Neural progenitor cell (in vitro differentiated cells): ENCODE data around the gene RNF114. TPM values are rescaled to one million over a fixed set of nuclear protein-coding genes. Genes with fewer than 3 reads are reported as not detected.

Experiments
- DNase-seq: peaks from one replicate; pipeline ENCODE4 v3.0.0-alpha.2; 2016; ENCODE audit warnings: low spot score
- H2AFZ ChIP-seq: fragments of 200-600 bp; sonication (generic); replicated peaks from 2 replicates; pipeline ENCODE4 v1.6.1; 2016; ENCODE audit warnings: antibody characterized with exemption
- H3F3A ChIP-seq: fragments of 200-600 bp; sonication (generic); 2 replicates; pipeline ENCODE4 v1.6.1; 2016; ENCODE audit warnings: antibody characterized with exemption, low read depth
- H3K27ac ChIP-seq: fragments of 200-600 bp; sonication (generic); 2 replicates; pipeline ENCODE4 v1.5.1; 2016; ENCODE audit warnings: mild to moderate bottlenecking
- H3K27me3 ChIP-seq: fragments of 200-600 bp; sonication (generic); 2 replicates; pipeline ENCODE4 v1.6.1; 2016; ENCODE audit warnings: mild to moderate bottlenecking, moderate library complexity
- H3K36me3 ChIP-seq: fragments of 200-600 bp; sonication (generic); 2 replicates; pipeline ENCODE4 v1.5.1; 2016
- H3K4me1 ChIP-seq: fragments of 200-600 bp; sonication (generic); 2 replicates; pipeline ENCODE4 v1.6.1; 2016; ENCODE audit warnings: mixed run types
- H3K4me2 ChIP-seq: fragments of 200-600 bp; sonication (generic); 2 replicates; pipeline ENCODE4 v1.6.1; 2016
- H3K4me3 ChIP-seq: fragments of 200-600 bp; sonication (generic); 2 replicates; pipeline ENCODE4 v1.5.1; 2016
- H3K79me2 ChIP-seq: fragments of 200-600 bp; sonication (generic); 2 replicates; pipeline ENCODE4 v1.6.1; 2016; ENCODE audit warnings: low read depth
- H3K9ac ChIP-seq: fragments of 200-600 bp; sonication (generic); 2 replicates; pipeline ENCODE4 v1.6.1; 2016
- H3K9me3 ChIP-seq: fragments of 200-600 bp; sonication (generic); 2 replicates; pipeline ENCODE4 v1.5.1; 2016; ENCODE audit warnings: low read depth
- H4K20me1 ChIP-seq: fragments of 200-600 bp; sonication (generic); 2 replicates; pipeline ENCODE4 v1.6.1; 2016; ENCODE audit warnings: low read depth
- H3K27ac Mint-ChIP-seq: 3 replicates; pipeline ENCODE4 v1.8.0; 2021; ENCODE audit warnings: mixed read lengths
- H3K27me3 Mint-ChIP-seq: 2 replicates; pipeline ENCODE4 v1.8.0; 2022; ENCODE audit warnings: low read depth, mild to moderate bottlenecking, inconsistent platforms, moderate library complexity, mixed read lengths; ENCODE audit not compliant: insufficient read depth
- H3K36me3 Mint-ChIP-seq: 3 replicates; pipeline ENCODE4 v1.8.0; 2021; ENCODE audit warnings: mixed read lengths
- H3K4me1 Mint-ChIP-seq: 3 replicates; pipeline ENCODE4 v1.8.0; 2021; ENCODE audit warnings: mixed read lengths
- H3K4me3 Mint-ChIP-seq: 3 replicates; pipeline ENCODE4 v1.8.0; 2021; ENCODE audit warnings: mild to moderate bottlenecking, moderate library complexity, mixed read lengths
- H3K9me3 Mint-ChIP-seq: 3 replicates; pipeline ENCODE4 v1.8.0; 2020; ENCODE audit warnings: mixed read lengths
- EZH2 ChIP-seq: fragments of 200-600 bp; sonication (generic); IDR thresholded peaks from 2 replicates; pipeline ENCODE4 v1.6.1; 2017; ENCODE audit warnings: antibody characterized with exemption, mild to moderate bottlenecking, moderate library complexity
- EZH2phosphoT487 ChIP-seq: fragments of 200-600 bp; sonication (generic); IDR thresholded peaks from 2 replicates; pipeline ENCODE4 v1.6.1; 2017; ENCODE audit warnings: antibody characterized with exemption
- total RNA-seq: library from RNA; depleted of rRNA; stranded (reverse); fragments of >200 nt; gene quantifications from 2 replicates; pipeline ENCODE4 v1.2.3, GENCODE V29; 2015; ENCODE audit warnings: low replicate concordance
- TF ChIP-seq, protein P1 (sequence below): fragments of 200-600 bp; sonication (generic); IDR thresholded peaks from 2 replicates; pipeline ENCODE4 v1.5.1; 2017; ENCODE audit warnings: antibody characterized with exemption, mild to moderate bottlenecking

Gene RNF114
- total RNA-seq, 1 donor from 2014 or later = 41.3 TPM

DNA sequence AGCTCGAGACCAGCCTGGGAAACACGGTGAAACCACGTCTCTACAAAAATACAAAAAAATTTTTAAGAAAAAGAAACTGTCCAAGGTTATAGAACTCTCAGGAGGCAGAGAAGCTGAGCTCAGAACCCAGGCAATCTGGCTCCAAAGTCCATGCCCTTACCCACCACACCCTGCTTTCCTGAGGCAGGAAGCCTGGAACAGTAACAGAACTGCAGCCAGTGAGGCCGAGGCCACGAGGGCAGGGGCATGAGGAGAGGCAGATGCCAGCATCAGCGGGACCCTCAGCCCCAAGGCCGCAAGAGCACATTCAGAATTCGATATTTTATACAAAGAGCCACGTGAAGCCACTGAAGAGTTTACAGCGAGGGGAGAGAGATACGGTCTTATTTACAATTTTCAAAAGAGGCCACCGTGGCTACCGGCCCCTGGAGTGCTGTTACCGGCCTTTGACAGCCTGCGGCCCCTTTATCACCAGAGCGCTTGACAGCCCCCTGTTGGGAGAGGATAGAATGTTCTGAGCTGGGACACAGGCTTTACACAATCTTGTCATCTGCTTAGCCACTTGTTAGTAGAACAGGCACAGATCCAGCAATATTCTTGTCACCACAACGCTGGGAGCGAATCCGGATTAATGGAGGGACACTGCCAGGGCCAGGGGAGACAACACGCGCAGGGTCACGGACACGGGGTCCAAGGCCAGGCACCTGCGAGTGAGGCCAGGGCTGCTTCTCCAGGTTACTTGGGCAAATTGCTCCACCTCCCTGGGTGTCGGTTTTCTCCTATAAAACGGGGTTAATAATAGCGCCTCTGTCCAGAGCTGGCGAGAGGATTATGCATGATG lies 26.5 kb upstream of the RNF114 start:
- Histone ChIP-seq H3K27ac (no peak overlapping the region), H3K79me2 (peaks cover 60% of the 10 kb centered on the region), H3K27me3 (no peaks in the 10 kb centered on the region), H3K4me1 (peaks cover 5% of the 10 kb centered on the region), H3K9ac (no peak overlapping the region), H4K20me1 (peaks cover 45% of the 10 kb centered on the region), H3K36me3 (no peaks in the 10 kb centered on the region), H3K4me2 (no peak overlapping the region), H2AFZ (no peak overlapping the region), H3K4me3 (no peak overlapping the region), H3K9me3 (no peaks in the 10 kb centered on the region), H3F3A (peaks cover 8% of the 10 kb centered on the region)
- Mint-ChIP-seq H3K27me3 (peaks cover 2% of the 10 kb centered on the region), H3K4me3 (peak overlapping the region; percentile 61), H3K27ac (peak overlapping the region; percentile 85), H3K36me3 (peaks cover 5% of the 10 kb centered on the region), H3K4me1 (peaks cover 37% of the 10 kb centered on the region), H3K9me3 (no peaks in the 10 kb centered on the region)
- peak; percentile 71 for DNase-seq
- TF ChIP-seq EZH2phosphoT487 = no peak
- TF ChIP-seq, protein P1, sequence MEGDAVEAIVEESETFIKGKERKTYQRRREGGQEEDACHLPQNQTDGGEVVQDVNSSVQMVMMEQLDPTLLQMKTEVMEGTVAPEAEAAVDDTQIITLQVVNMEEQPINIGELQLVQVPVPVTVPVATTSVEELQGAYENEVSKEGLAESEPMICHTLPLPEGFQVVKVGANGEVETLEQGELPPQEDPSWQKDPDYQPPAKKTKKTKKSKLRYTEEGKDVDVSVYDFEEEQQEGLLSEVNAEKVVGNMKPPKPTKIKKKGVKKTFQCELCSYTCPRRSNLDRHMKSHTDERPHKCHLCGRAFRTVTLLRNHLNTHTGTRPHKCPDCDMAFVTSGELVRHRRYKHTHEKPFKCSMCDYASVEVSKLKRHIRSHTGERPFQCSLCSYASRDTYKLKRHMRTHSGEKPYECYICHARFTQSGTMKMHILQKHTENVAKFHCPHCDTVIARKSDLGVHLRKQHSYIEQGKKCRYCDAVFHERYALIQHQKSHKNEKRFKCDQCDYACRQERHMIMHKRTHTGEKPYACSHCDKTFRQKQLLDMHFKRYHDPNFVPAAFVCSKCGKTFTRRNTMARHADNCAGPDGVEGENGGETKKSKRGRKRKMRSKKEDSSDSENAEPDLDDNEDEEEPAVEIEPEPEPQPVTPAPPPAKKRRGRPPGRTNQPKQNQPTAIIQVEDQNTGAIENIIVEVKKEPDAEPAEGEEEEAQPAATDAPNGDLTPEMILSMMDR = peak; percentile 55

DNA sequence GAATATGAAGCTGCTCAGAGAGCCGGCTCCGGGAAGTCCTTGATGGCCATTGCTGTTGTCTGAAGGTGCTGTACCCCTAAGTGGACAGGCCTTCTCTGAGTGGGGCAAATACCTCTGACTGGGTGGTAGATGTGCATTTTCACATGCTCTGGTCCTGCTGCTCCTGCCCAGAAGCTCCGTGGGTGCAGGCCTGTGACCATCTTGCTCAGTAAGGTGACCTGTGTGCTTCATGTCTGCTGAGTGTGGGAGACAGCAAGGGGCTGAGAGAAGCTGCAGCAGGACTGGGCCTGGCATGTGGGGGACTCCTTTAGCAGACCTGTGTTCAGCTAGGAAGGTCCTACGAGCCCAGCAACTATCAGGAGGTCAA lies 25.9 kb upstream of the RNF114 start:
- no peak overlapping the region for H3K4me3 ChIP-seq
- Mint-ChIP-seq H3K4me3 (no peak overlapping the region), H3K36me3 (peaks cover 3% of the 10 kb centered on the region), H3K27me3 (peaks cover 2% of the 10 kb centered on the region), H3K27ac (peak overlapping the region; percentile 85), H3K9me3 (no peaks in the 10 kb centered on the region), H3K4me1 (peaks cover 37% of the 10 kb centered on the region)
- H3F3A ChIP-seq = peaks cover 10% of the 10 kb centered on the region
- H2AFZ ChIP-seq = no peak overlapping the region
- H3K27me3 ChIP-seq = no peaks in the 10 kb centered on the region
- H4K20me1 ChIP-seq = peaks cover 48% of the 10 kb centered on the region
- no peak for DNase-seq
- no peaks in the 10 kb centered on the region for H3K36me3 ChIP-seq
- peaks cover 5% of the 10 kb centered on the region for H3K4me1 ChIP-seq
- no peak for TF ChIP-seq EZH2phosphoT487
- TF ChIP-seq, protein P1 = no peak
- TF ChIP-seq EZH2 = no peak
- no peak overlapping the region for H3K27ac ChIP-seq
- no peak overlapping the region for H3K4me2 ChIP-seq
- H3K9me3 ChIP-seq = no peaks in the 10 kb centered on the region
- H3K79me2 ChIP-seq = peaks cover 65% of the 10 kb centered on the region
- H3K9ac ChIP-seq = no peak overlapping the region

DNA sequence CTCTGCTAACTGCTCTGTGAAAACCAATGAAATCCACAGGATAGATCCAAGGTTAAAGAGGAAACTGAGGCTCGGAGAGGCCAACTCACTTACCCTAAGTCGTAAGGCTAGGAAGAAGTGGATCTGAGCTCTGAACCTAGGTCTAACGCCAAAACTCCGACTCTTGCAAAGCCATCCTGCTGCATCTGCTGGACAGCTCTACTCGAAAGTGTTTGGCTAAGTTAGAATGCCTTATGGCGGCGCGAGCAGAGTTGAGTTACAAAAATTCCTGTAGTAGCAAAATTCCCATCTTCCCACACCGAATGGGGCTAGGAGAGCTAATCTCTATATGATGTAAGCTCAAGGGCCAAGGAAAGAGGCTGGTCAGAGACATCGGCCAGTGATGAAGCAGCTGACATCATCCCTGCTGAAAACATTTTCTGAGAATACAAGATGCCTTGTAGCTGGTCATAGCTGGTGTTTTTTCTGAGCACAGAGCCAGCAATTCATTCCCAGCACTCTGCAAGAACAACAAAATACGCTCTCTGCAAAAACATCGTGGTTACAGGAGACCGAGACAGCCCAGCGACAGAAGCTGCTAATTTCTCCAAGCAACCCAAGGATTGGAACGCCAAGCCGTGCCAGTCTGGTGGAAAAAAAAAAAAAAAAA lies 22.7 kb upstream of the RNF114 start:
- peaks cover 5% of the 10 kb centered on the region for H3K4me1 ChIP-seq
- no peaks in the 10 kb centered on the region for H3K36me3 ChIP-seq
- no peak for DNase-seq
- H3K36me3 Mint-ChIP-seq = no peaks in the 10 kb centered on the region
- peaks cover 44% of the 10 kb centered on the region for H4K20me1 ChIP-seq
- H3K4me3 ChIP-seq = peak overlapping the region; percentile 81
- H3K27me3 Mint-ChIP-seq = peaks cover 2% of the 10 kb centered on the region
- H3K9me3 ChIP-seq = no peaks in the 10 kb centered on the region
- H3K27ac Mint-ChIP-seq = no peak overlapping the region
- no peak overlapping the region for H3K9ac ChIP-seq
- no peaks in the 10 kb centered on the region for H3K9me3 Mint-ChIP-seq
- no peak for TF ChIP-seq EZH2phosphoT487
- TF ChIP-seq EZH2 = no peak
- TF ChIP-seq, protein P1 = no peak
- H3K27me3 ChIP-seq = no peaks in the 10 kb centered on the region
- H3K4me1 Mint-ChIP-seq = peaks cover 48% of the 10 kb centered on the region
- peak overlapping the region; percentile 94 for H3K4me2 ChIP-seq
- no peak overlapping the region for H3K27ac ChIP-seq
- H3K4me3 Mint-ChIP-seq = peak overlapping the region; percentile 99
- H3K79me2 ChIP-seq = peaks cover 63% of the 10 kb centered on the region
- H2AFZ ChIP-seq = no peak overlapping the region
- peaks cover 17% of the 10 kb centered on the region for H3F3A ChIP-seq
